A673 (cell line): Measurements from ENCODE around the gene CNTN1.

Experiments
- EZH2 ChIP-seq: fragments of 200-600 bp; sonication (generic); IDR thresholded peaks from 2 replicates; pipeline ENCODE4 v1.6.1; 2017; ENCODE audit warnings: borderline replicate concordance, low read depth, mild to moderate bottlenecking, mixed read lengths, antibody characterized with exemption, low read length; ENCODE audit not compliant: poor library complexity, severe bottlenecking
- TF ChIP-seq, protein P1 (sequence below): fragments of 300-800, 200-600 bp; sonication (generic); conservative IDR thresholded peaks from 2 replicates; pipeline ENCODE4 v1.5.1; 2017; ENCODE audit warnings: low read depth, mild to moderate bottlenecking, antibody characterized with exemption, low read length, moderate library complexity, mixed read lengths

DNA sequence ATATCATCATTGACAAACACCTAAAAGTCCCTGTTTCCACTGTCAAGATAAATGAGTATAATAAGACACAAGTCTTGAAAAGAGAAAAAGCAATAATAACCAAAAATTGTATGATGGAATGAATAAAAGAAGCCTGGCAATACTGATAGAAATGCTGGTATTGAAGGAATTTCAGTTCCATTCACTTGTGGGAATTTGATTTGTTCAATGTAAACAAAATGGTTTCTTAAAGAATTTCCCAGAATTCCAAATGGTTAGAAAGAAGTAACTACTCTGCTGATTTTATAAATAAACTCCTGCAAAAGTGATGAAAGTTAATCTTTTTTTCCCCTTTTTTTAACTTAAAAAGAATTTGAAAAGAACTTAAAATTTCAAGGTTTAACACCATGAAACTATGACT lies 366.0 kb downstream of the CNTN1 start:
- TF ChIP-seq, protein P1, sequence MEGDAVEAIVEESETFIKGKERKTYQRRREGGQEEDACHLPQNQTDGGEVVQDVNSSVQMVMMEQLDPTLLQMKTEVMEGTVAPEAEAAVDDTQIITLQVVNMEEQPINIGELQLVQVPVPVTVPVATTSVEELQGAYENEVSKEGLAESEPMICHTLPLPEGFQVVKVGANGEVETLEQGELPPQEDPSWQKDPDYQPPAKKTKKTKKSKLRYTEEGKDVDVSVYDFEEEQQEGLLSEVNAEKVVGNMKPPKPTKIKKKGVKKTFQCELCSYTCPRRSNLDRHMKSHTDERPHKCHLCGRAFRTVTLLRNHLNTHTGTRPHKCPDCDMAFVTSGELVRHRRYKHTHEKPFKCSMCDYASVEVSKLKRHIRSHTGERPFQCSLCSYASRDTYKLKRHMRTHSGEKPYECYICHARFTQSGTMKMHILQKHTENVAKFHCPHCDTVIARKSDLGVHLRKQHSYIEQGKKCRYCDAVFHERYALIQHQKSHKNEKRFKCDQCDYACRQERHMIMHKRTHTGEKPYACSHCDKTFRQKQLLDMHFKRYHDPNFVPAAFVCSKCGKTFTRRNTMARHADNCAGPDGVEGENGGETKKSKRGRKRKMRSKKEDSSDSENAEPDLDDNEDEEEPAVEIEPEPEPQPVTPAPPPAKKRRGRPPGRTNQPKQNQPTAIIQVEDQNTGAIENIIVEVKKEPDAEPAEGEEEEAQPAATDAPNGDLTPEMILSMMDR = no peak
- no peak for TF ChIP-seq EZH2
